Measurements from ENCODE around the gene SPIRE2. TPM values are rescaled to one million over a fixed set of nuclear protein-coding genes. Genes with fewer than 3 reads are reported as not detected.

SPIRE2 gene
- total and polyA plus RNA-seq, 2 of the 13 experiments (the other 11 are each of a cell fraction or from before 2014, with no cell fraction given) = 13.3 to 37.5 TPM

DNA sequence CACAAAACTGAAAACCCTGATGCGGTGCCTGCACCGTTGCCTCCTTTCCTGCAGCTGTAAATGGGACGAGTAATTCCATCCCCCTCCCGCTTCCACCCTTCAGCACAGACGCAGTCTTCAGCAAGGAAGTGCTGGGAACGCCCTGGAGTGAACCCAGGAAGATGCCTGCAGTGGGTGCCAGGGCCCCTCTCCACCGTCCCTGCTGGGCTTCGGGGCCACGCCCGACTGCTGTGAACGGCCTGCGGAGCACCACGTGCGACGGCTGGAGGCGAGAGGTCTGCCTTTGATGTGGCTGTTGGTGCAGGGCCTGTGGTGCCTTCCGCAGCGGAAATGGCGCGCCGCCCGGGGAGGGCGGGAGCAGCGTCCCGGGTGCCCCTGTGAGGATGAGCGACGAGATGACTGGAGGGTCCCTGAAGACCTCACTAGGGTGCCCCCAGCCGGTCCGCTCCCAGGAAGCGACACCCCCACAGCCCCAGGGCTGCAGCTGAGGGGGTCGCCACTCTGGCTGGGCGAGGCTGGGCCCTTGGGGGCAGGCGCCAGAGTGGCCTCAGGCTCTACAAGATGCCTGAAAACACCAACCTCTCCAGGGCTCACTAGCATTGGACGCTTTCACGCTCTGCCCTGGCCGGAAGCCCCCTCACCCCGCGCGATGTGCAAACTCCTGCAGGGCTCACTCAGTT is 89.6 kb downstream of the SPIRE2 start (continued):
- peak; percentile 92 for TF ChIP-seq KMT2A (CRISPR knock-in tag; IDR thresholded peaks at IDR 0.05)
- TF ChIP-seq NCOA2 (CRISPR knock-in tag; IDR thresholded peaks at IDR 0.05) = peak; percentile 88
- TF ChIP-seq, protein P1, sequence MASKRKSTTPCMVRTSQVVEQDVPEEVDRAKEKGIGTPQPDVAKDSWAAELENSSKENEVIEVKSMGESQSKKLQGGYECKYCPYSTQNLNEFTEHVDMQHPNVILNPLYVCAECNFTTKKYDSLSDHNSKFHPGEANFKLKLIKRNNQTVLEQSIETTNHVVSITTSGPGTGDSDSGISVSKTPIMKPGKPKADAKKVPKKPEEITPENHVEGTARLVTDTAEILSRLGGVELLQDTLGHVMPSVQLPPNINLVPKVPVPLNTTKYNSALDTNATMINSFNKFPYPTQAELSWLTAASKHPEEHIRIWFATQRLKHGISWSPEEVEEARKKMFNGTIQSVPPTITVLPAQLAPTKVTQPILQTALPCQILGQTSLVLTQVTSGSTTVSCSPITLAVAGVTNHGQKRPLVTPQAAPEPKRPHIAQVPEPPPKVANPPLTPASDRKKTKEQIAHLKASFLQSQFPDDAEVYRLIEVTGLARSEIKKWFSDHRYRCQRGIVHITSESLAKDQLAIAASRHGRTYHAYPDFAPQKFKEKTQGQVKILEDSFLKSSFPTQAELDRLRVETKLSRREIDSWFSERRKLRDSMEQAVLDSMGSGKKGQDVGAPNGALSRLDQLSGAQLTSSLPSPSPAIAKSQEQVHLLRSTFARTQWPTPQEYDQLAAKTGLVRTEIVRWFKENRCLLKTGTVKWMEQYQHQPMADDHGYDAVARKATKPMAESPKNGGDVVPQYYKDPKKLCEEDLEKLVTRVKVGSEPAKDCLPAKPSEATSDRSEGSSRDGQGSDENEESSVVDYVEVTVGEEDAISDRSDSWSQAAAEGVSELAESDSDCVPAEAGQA (IDR thresholded peaks at IDR 0.05; ENCODE audit: low read depth) = peak; percentile 76
- TF ChIP-seq, protein P1 (CRISPR knock-in tag; IDR thresholded peaks at IDR 0.05; ENCODE audit: borderline replicate concordance) = peak; percentile 98
- TF ChIP-seq CHD4 (IDR thresholded peaks at IDR 0.05; ENCODE audit: borderline replicate concordance, low read length) = no peak
- TF ChIP-seq ATF1 (CRISPR knock-in tag; IDR thresholded peaks at IDR 0.05) = no peak
- peak; percentile 100 for TF ChIP-seq NFKB2 (CRISPR knock-in tag; IDR thresholded peaks at IDR 0.05; ENCODE audit: borderline replicate concordance)
- TF ChIP-seq ZNF569 (CRISPR knock-in tag; IDR thresholded peaks at IDR 0.05; ENCODE audit: borderline replicate concordance) = no peak
- TF ChIP-seq, protein P2, sequence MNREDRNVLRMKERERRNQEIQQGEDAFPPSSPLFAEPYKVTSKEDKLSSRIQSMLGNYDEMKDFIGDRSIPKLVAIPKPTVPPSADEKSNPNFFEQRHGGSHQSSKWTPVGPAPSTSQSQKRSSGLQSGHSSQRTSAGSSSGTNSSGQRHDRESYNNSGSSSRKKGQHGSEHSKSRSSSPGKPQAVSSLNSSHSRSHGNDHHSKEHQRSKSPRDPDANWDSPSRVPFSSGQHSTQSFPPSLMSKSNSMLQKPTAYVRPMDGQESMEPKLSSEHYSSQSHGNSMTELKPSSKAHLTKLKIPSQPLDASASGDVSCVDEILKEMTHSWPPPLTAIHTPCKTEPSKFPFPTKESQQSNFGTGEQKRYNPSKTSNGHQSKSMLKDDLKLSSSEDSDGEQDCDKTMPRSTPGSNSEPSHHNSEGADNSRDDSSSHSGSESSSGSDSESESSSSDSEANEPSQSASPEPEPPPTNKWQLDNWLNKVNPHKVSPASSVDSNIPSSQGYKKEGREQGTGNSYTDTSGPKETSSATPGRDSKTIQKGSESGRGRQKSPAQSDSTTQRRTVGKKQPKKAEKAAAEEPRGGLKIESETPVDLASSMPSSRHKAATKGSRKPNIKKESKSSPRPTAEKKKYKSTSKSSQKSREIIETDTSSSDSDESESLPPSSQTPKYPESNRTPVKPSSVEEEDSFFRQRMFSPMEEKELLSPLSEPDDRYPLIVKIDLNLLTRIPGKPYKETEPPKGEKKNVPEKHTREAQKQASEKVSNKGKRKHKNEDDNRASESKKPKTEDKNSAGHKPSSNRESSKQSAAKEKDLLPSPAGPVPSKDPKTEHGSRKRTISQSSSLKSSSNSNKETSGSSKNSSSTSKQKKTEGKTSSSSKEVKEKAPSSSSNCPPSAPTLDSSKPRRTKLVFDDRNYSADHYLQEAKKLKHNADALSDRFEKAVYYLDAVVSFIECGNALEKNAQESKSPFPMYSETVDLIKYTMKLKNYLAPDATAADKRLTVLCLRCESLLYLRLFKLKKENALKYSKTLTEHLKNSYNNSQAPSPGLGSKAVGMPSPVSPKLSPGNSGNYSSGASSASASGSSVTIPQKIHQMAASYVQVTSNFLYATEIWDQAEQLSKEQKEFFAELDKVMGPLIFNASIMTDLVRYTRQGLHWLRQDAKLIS (CRISPR knock-in tag; IDR thresholded peaks at IDR 0.05) = no peak
- peak; percentile 92; the same call in 1 of the 2 replicates for TF ChIP-seq FOXM1 (CRISPR knock-in tag; IDR thresholded peaks at IDR 0.05)
- TF ChIP-seq GATAD1 (CRISPR knock-in tag; IDR thresholded peaks at IDR 0.05) = peak; percentile 88
- TF ChIP-seq, protein P3, sequence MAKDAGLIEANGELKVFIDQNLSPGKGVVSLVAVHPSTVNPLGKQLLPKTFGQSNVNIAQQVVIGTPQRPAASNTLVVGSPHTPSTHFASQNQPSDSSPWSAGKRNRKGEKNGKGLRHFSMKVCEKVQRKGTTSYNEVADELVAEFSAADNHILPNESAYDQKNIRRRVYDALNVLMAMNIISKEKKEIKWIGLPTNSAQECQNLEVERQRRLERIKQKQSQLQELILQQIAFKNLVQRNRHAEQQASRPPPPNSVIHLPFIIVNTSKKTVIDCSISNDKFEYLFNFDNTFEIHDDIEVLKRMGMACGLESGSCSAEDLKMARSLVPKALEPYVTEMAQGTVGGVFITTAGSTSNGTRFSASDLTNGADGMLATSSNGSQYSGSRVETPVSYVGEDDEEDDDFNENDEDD (CRISPR knock-in tag; IDR thresholded peaks at IDR 0.05; ENCODE audit: borderline replicate concordance) = peak; percentile 99
- TF ChIP-seq KAT8 (CRISPR knock-in tag; IDR thresholded peaks at IDR 0.05) = peak; percentile 92
- TF ChIP-seq, protein P4, sequence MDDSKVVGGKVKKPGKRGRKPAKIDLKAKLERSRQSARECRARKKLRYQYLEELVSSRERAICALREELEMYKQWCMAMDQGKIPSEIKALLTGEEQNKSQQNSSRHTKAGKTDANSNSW (CRISPR knock-in tag; IDR thresholded peaks at IDR 0.05; ENCODE audit: borderline replicate concordance) = peak; percentile 97; the same call in 1 of the 2 replicates
- peak; percentile 81 for TF ChIP-seq SIX1 (CRISPR knock-in tag; IDR thresholded peaks at IDR 0.05; ENCODE audit: borderline replicate concordance)
- no peak for TF ChIP-seq RARG (CRISPR knock-in tag; IDR thresholded peaks at IDR 0.05; ENCODE audit: low read depth)
- TF ChIP-seq ZNF780A (CRISPR knock-in tag; IDR thresholded peaks at IDR 0.05) = peak; percentile 99

All from HepG2 (cell line).